HepG2 (cell line): ENCODE data around the gene USF2. TPM values are rescaled to one million over a fixed set of nuclear protein-coding genes. Genes with fewer than 3 reads are reported as not detected.

Experiments
- DMAP1 ChIP-seq: IDR thresholded peaks from 2 replicates; pipeline ENCODE4 v1.6.1; 2016
- FOXP4 ChIP-seq: sonication (generic); formaldehyde crosslinking; IDR thresholded peaks from 2 replicates; pipeline ENCODE4 v1.4.0; 2020; ENCODE audit warnings: missing genetic modification reagents
- KAT8 ChIP-seq: IDR thresholded peaks from 2 replicates; pipeline ENCODE4 v1.6.1; 2016; ENCODE audit warnings: missing genetic modification reagents, missing compliant biosample characterization
- KDM2A ChIP-seq: sonication (generic); formaldehyde crosslinking; IDR thresholded peaks from 2 replicates; pipeline ENCODE4 v1.4.0; 2020; ENCODE audit warnings: low read depth, missing genetic modification reagents, borderline replicate concordance
- SP140L ChIP-seq: sonication (generic); formaldehyde crosslinking; IDR thresholded peaks from 2 replicates; pipeline ENCODE4 v1.4.0; 2020; ENCODE audit warnings: missing genetic modification reagents, borderline replicate concordance
- TAF1 ChIP-seq: sonication (generic); formaldehyde crosslinking; IDR thresholded peaks from 2 replicates; pipeline ENCODE4 v1.4.0; 2020; ENCODE audit warnings: missing genetic modification reagents
- ZBTB3 ChIP-seq: sonication (generic); formaldehyde crosslinking; IDR thresholded peaks from 2 replicates; pipeline ENCODE4 v1.4.0; 2020; ENCODE audit warnings: low read depth, mild to moderate bottlenecking, moderate library complexity, missing genetic modification reagents, borderline replicate concordance
- ZBTB8A ChIP-seq: sonication (generic); formaldehyde crosslinking; IDR thresholded peaks from 2 replicates; pipeline ENCODE4 v1.4.0; 2020; ENCODE audit warnings: mild to moderate bottlenecking, low read depth, missing genetic modification reagents, borderline replicate concordance
- ZFY ChIP-seq: sonication (generic); formaldehyde crosslinking; IDR thresholded peaks from 2 replicates; pipeline ENCODE4 v1.4.0; 2020; ENCODE audit warnings: missing genetic modification reagents
- ZNF136 ChIP-seq: sonication (generic); formaldehyde crosslinking; IDR thresholded peaks from 2 replicates; pipeline ENCODE4 v1.8.1; 2022; ENCODE audit warnings: low read depth, mild to moderate bottlenecking, moderate library complexity, missing genetic modification reagents
- ZNF337 ChIP-seq: sonication (generic); formaldehyde crosslinking; IDR thresholded peaks from 2 replicates; pipeline ENCODE4 v1.5.1; 2020; ENCODE audit warnings: missing genetic modification reagents, low read depth, mild to moderate bottlenecking, borderline replicate concordance
- ZNF761 ChIP-seq: sonication (generic); formaldehyde crosslinking; conservative IDR thresholded peaks from 2 replicates; pipeline ENCODE4 v1.4.0; 2020; ENCODE audit warnings: mild to moderate bottlenecking, missing genetic modification reagents
- polyA plus RNA-seq, 8 experiments: library from polyadenylated mRNA; depleted of rRNA in 3 of 8; stranded (reverse) in 7 of 8; unstranded in 1 of 8; fragments of >200 nt; fragmentation: Illumina TruSeq in 4 of 8; extraction: Trizol in 4 of 8; gene quantifications; 2 replicates each; pipeline versions ENCODE4 v1.2.1 to v1.2.3, GENCODE V29; 2011 to 2016; ENCODE audit warnings: low read depth in 4 of 8, missing spikeins in 1 of 8, mixed read lengths in 1 of 8; ENCODE audit not compliant: insufficient read depth in 1 of 8
- total RNA-seq, 5 experiments: library from RNA; depleted of rRNA; stranded (reverse); fragments of >200 nt; fragmentation: Illumina TruSeq; extraction: Trizol; gene quantifications; 2 replicates each; pipeline ENCODE4 v1.2.3, GENCODE V29; 2016; ENCODE audit warnings: low read depth in 1 of 5
- TF ChIP-seq, protein P1 (sequence below): sonication (generic); formaldehyde crosslinking; IDR thresholded peaks from 2 replicates; pipeline ENCODE4 v1.5.1; 2020; ENCODE audit warnings: mild to moderate bottlenecking, moderate library complexity, missing genetic modification reagents
- TF ChIP-seq, protein P2 (sequence below): sonication (generic); formaldehyde crosslinking; IDR thresholded peaks from 2 replicates; pipeline ENCODE4 v1.4.0; 2020; ENCODE audit warnings: missing genetic modification reagents
- TF ChIP-seq, protein P3 (sequence below): IDR thresholded peaks from 2 replicates; pipeline ENCODE4 v1.6.1; 2016; ENCODE audit warnings: low read depth, borderline replicate concordance
- TF ChIP-seq, protein P4 (sequence below): sonication (generic); formaldehyde crosslinking; IDR thresholded peaks from 2 replicates; pipeline ENCODE4 v1.4.0; 2020; ENCODE audit warnings: missing genetic modification reagents; ENCODE audit errors: not compliant biosample characterization
- TF ChIP-seq, protein P5 (sequence below): sonication (generic); formaldehyde crosslinking; IDR thresholded peaks from 2 replicates; pipeline ENCODE4; 2020; ENCODE audit warnings: missing genetic modification reagents, mild to moderate bottlenecking, borderline replicate concordance

The USF2 gene
- total and polyA plus RNA-seq, 2 of the 13 experiments (the other 11 are each of a cell fraction or from before 2014, with no cell fraction given): 54.9 to 106 TPM

DNA sequence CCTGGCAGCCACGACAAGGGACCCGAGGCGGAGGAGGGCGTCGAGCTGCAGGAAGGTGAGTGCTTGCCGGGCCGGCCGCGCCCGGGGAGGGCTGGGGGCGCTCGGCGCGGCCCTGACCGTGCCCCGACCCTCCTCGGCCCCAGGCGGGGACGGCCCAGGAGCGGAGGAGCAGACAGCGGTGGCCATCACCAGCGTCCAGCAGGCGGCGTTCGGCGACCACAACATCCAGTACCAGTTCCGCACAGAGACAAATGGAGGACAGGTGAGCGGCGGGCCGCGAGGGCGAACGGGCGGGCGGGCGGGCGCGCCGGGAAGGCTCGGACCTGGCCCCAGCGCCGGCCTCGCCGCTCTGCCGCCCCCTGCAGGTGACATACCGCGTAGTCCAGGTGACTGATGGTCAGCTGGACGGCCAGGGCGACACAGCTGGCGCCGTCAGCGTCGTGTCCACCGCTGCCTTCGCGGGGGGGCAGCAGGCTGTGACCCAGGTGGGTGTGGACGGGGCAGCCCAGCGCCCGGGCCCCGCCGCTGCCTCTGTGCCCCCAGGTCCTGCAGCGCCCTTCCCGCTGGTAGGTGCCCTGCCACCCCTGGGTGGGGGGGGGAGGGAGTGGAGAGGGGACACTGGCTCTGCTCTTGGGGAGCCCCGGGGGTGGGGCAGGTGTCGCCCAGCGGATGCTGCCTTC is 816 bp downstream of the USF2 start (continued):
- TF ChIP-seq, protein P1, sequence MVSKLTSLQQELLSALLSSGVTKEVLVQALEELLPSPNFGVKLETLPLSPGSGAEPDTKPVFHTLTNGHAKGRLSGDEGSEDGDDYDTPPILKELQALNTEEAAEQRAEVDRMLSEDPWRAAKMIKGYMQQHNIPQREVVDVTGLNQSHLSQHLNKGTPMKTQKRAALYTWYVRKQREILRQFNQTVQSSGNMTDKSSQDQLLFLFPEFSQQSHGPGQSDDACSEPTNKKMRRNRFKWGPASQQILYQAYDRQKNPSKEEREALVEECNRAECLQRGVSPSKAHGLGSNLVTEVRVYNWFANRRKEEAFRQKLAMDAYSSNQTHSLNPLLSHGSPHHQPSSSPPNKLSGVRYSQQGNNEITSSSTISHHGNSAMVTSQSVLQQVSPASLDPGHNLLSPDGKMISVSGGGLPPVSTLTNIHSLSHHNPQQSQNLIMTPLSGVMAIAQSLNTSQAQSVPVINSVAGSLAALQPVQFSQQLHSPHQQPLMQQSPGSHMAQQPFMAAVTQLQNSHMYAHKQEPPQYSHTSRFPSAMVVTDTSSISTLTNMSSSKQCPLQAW (CRISPR knock-in tag): no peak
- no peak for TF ChIP-seq ZNF761 (CRISPR knock-in tag)
- TF ChIP-seq, protein P2, sequence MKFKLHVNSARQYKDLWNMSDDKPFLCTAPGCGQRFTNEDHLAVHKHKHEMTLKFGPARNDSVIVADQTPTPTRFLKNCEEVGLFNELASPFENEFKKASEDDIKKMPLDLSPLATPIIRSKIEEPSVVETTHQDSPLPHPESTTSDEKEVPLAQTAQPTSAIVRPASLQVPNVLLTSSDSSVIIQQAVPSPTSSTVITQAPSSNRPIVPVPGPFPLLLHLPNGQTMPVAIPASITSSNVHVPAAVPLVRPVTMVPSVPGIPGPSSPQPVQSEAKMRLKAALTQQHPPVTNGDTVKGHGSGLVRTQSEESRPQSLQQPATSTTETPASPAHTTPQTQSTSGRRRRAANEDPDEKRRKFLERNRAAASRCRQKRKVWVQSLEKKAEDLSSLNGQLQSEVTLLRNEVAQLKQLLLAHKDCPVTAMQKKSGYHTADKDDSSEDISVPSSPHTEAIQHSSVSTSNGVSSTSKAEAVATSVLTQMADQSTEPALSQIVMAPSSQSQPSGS: no peak
- no peak for TF ChIP-seq SP140L (CRISPR knock-in tag)
- peak; percentile 80; the same call in 1 of the 2 replicates for TF ChIP-seq KDM2A (CRISPR knock-in tag)
- TF ChIP-seq, protein P3, sequence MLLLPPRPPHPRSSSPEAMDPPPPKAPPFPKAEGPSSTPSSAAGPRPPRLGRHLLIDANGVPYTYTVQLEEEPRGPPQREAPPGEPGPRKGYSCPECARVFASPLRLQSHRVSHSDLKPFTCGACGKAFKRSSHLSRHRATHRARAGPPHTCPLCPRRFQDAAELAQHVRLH (CRISPR knock-in tag): no peak
- peak; percentile 87 for TF ChIP-seq ZFY
- TF ChIP-seq DMAP1 (CRISPR knock-in tag): no peak
- no peak; the same call in 1 of the 2 replicates for TF ChIP-seq TAF1 (CRISPR knock-in tag)
- TF ChIP-seq ZNF337 (CRISPR knock-in tag): no peak
- TF ChIP-seq ZNF136: no peak
- TF ChIP-seq, protein P4, sequence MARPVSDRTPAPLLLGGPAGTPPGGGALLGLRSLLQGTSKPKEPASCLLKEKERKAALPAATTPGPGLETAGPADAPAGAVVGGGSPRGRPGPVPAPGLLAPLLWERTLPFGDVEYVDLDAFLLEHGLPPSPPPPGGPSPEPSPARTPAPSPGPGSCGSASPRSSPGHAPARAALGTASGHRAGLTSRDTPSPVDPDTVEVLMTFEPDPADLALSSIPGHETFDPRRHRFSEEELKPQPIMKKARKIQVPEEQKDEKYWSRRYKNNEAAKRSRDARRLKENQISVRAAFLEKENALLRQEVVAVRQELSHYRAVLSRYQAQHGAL (CRISPR knock-in tag): no peak
- TF ChIP-seq ZBTB8A (CRISPR knock-in tag): no peak
- TF ChIP-seq FOXP4 (CRISPR knock-in tag): no peak; the same call in 1 of the 2 replicates
- no peak for TF ChIP-seq KAT8 (CRISPR knock-in tag)
- TF ChIP-seq ZBTB3 (CRISPR knock-in tag): no peak
- TF ChIP-seq, protein P5, sequence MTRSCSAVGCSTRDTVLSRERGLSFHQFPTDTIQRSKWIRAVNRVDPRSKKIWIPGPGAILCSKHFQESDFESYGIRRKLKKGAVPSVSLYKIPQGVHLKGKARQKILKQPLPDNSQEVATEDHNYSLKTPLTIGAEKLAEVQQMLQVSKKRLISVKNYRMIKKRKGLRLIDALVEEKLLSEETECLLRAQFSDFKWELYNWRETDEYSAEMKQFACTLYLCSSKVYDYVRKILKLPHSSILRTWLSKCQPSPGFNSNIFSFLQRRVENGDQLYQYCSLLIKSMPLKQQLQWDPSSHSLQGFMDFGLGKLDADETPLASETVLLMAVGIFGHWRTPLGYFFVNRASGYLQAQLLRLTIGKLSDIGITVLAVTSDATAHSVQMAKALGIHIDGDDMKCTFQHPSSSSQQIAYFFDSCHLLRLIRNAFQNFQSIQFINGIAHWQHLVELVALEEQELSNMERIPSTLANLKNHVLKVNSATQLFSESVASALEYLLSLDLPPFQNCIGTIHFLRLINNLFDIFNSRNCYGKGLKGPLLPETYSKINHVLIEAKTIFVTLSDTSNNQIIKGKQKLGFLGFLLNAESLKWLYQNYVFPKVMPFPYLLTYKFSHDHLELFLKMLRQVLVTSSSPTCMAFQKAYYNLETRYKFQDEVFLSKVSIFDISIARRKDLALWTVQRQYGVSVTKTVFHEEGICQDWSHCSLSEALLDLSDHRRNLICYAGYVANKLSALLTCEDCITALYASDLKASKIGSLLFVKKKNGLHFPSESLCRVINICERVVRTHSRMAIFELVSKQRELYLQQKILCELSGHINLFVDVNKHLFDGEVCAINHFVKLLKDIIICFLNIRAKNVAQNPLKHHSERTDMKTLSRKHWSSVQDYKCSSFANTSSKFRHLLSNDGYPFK: no peak
